Neural progenitor cell (in vitro differentiated cells): ENCODE measurements around the gene CCDC80. TPM values are rescaled to one million over a fixed set of nuclear protein-coding genes. Genes with fewer than 3 reads are reported as not detected.

Source experiments
- DNase-seq: peaks from one replicate; pipeline ENCODE4 v3.0.0-alpha.2; 2016; ENCODE audit warnings: low spot score
- H2AFZ ChIP-seq: fragments of 200-600 bp; sonication (generic); replicated peaks from 2 replicates; pipeline ENCODE4 v1.6.1; 2016; ENCODE audit warnings: antibody characterized with exemption
- H3F3A ChIP-seq: fragments of 200-600 bp; sonication (generic); 2 replicates; pipeline ENCODE4 v1.6.1; 2016; ENCODE audit warnings: antibody characterized with exemption, low read depth
- H3K27ac ChIP-seq: fragments of 200-600 bp; sonication (generic); 2 replicates; pipeline ENCODE4 v1.5.1; 2016; ENCODE audit warnings: mild to moderate bottlenecking
- H3K27me3 ChIP-seq: fragments of 200-600 bp; sonication (generic); 2 replicates; pipeline ENCODE4 v1.6.1; 2016; ENCODE audit warnings: mild to moderate bottlenecking, moderate library complexity
- H3K36me3 ChIP-seq: fragments of 200-600 bp; sonication (generic); 2 replicates; pipeline ENCODE4 v1.5.1; 2016
- H3K4me1 ChIP-seq: fragments of 200-600 bp; sonication (generic); 2 replicates; pipeline ENCODE4 v1.6.1; 2016; ENCODE audit warnings: mixed run types
- H3K4me2 ChIP-seq: fragments of 200-600 bp; sonication (generic); 2 replicates; pipeline ENCODE4 v1.6.1; 2016
- H3K4me3 ChIP-seq: fragments of 200-600 bp; sonication (generic); 2 replicates; pipeline ENCODE4 v1.5.1; 2016
- H3K79me2 ChIP-seq: fragments of 200-600 bp; sonication (generic); 2 replicates; pipeline ENCODE4 v1.6.1; 2016; ENCODE audit warnings: low read depth
- H3K9ac ChIP-seq: fragments of 200-600 bp; sonication (generic); 2 replicates; pipeline ENCODE4 v1.6.1; 2016
- H3K9me3 ChIP-seq: fragments of 200-600 bp; sonication (generic); 2 replicates; pipeline ENCODE4 v1.5.1; 2016; ENCODE audit warnings: low read depth
- H4K20me1 ChIP-seq: fragments of 200-600 bp; sonication (generic); 2 replicates; pipeline ENCODE4 v1.6.1; 2016; ENCODE audit warnings: low read depth
- H3K27ac Mint-ChIP-seq: 3 replicates; pipeline ENCODE4 v1.8.0; 2021; ENCODE audit warnings: mixed read lengths
- H3K27me3 Mint-ChIP-seq: 2 replicates; pipeline ENCODE4 v1.8.0; 2022; ENCODE audit warnings: low read depth, mild to moderate bottlenecking, inconsistent platforms, moderate library complexity, mixed read lengths; ENCODE audit not compliant: insufficient read depth
- H3K36me3 Mint-ChIP-seq: 3 replicates; pipeline ENCODE4 v1.8.0; 2021; ENCODE audit warnings: mixed read lengths
- H3K4me1 Mint-ChIP-seq: 3 replicates; pipeline ENCODE4 v1.8.0; 2021; ENCODE audit warnings: mixed read lengths
- H3K4me3 Mint-ChIP-seq: 3 replicates; pipeline ENCODE4 v1.8.0; 2021; ENCODE audit warnings: mild to moderate bottlenecking, moderate library complexity, mixed read lengths
- H3K9me3 Mint-ChIP-seq: 3 replicates; pipeline ENCODE4 v1.8.0; 2020; ENCODE audit warnings: mixed read lengths
- CTCF ChIP-seq: fragments of 200-600 bp; sonication (generic); IDR thresholded peaks from 2 replicates; pipeline ENCODE4 v1.5.1; 2017; ENCODE audit warnings: antibody characterized with exemption, mild to moderate bottlenecking
- EZH2 ChIP-seq: fragments of 200-600 bp; sonication (generic); IDR thresholded peaks from 2 replicates; pipeline ENCODE4 v1.6.1; 2017; ENCODE audit warnings: antibody characterized with exemption, mild to moderate bottlenecking, moderate library complexity
- EZH2phosphoT487 ChIP-seq: fragments of 200-600 bp; sonication (generic); IDR thresholded peaks from 2 replicates; pipeline ENCODE4 v1.6.1; 2017; ENCODE audit warnings: antibody characterized with exemption
- total RNA-seq: library from RNA; depleted of rRNA; stranded (reverse); fragments of >200 nt; gene quantifications from 2 replicates; pipeline ENCODE4 v1.2.3, GENCODE V29; 2015; ENCODE audit warnings: low replicate concordance

Gene CCDC80
- total RNA-seq, 1 donor from 2014 or later = 21.5 TPM

GRCh38 chr3:112561484-112561733 lies 79.5 kb downstream of the CCDC80 start:
- Mint-ChIP-seq H3K4me3 (peak overlapping the region; percentile 99), H3K9me3 (peaks cover 3% of the 10 kb centered on the region), H3K36me3 (peaks cover 8% of the 10 kb centered on the region), H3K27me3 (peaks cover 2% of the 10 kb centered on the region), H3K4me1 (peaks cover 37% of the 10 kb centered on the region), H3K27ac (no peak overlapping the region)
- H2AFZ ChIP-seq = peak overlapping the region; percentile 97
- H3K9ac ChIP-seq = peak overlapping the region; percentile 48
- H3K9me3 ChIP-seq = no peaks in the 10 kb centered on the region
- peaks cover 52% of the 10 kb centered on the region for H3K79me2 ChIP-seq
- peak overlapping the region; percentile 83 for H3K4me2 ChIP-seq
- peaks cover 30% of the 10 kb centered on the region for H3F3A ChIP-seq
- no peaks in the 10 kb centered on the region for H4K20me1 ChIP-seq
- TF ChIP-seq EZH2phosphoT487 (no peak), EZH2 (no peak), CTCF (no peak)
- H3K36me3 ChIP-seq = peaks cover 6% of the 10 kb centered on the region
- H3K4me3 ChIP-seq = peak overlapping the region; percentile 72
- H3K27me3 ChIP-seq = no peaks in the 10 kb centered on the region
- peak overlapping the region; percentile 95 for H3K27ac ChIP-seq
- DNase-seq = no peak
- peaks cover 24% of the 10 kb centered on the region for H3K4me1 ChIP-seq

GRCh38 chr3:112560721-112561483 lies 80.0 kb downstream of the CCDC80 start:
- Mint-ChIP-seq H3K27ac (peak overlapping the region; percentile 99), H3K4me1 (peaks cover 37% of the 10 kb centered on the region), H3K9me3 (peaks cover 3% of the 10 kb centered on the region), H3K36me3 (peaks cover 9% of the 10 kb centered on the region), H3K27me3 (no peaks in the 10 kb centered on the region), H3K4me3 (peak overlapping the region; percentile 99)
- H3K27me3 ChIP-seq = no peaks in the 10 kb centered on the region
- H2AFZ ChIP-seq = peak overlapping the region; percentile 97
- DNase-seq = peak; percentile 82
- H3K4me1 ChIP-seq = peaks cover 24% of the 10 kb centered on the region
- H3K4me3 ChIP-seq = peak overlapping the region; percentile 72
- peaks cover 54% of the 10 kb centered on the region for H3K79me2 ChIP-seq
- TF ChIP-seq EZH2 = no peak
- no peaks in the 10 kb centered on the region for H4K20me1 ChIP-seq
- peaks cover 30% of the 10 kb centered on the region for H3F3A ChIP-seq
- peak overlapping the region; percentile 83 for H3K4me2 ChIP-seq
- H3K36me3 ChIP-seq = peaks cover 6% of the 10 kb centered on the region
- H3K9ac ChIP-seq = peak overlapping the region; percentile 48
- no peaks in the 10 kb centered on the region for H3K9me3 ChIP-seq
- H3K27ac ChIP-seq = peak overlapping the region; percentile 95

GRCh38 chr3:112560307-112560706 lies 80.6 kb downstream of the CCDC80 start:
- Histone ChIP-seq H3K4me1 (peaks cover 24% of the 10 kb centered on the region), H3K27me3 (no peaks in the 10 kb centered on the region), H3K4me2 (peak overlapping the region; percentile 83), H3K9me3 (no peaks in the 10 kb centered on the region), H3K36me3 (peaks cover 6% of the 10 kb centered on the region), H3K27ac (no peak overlapping the region), H4K20me1 (no peaks in the 10 kb centered on the region), H3K79me2 (peaks cover 60% of the 10 kb centered on the region), H3F3A (peaks cover 30% of the 10 kb centered on the region), H3K9ac (peak overlapping the region; percentile 48), H2AFZ (no peak overlapping the region), H3K4me3 (peak overlapping the region; percentile 72)
- no peaks in the 10 kb centered on the region for H3K27me3 Mint-ChIP-seq
- H3K36me3 Mint-ChIP-seq = peaks cover 11% of the 10 kb centered on the region
- TF ChIP-seq CTCF (no peak), EZH2phosphoT487 (no peak), EZH2 (no peak)
- peak overlapping the region; percentile 31 for H3K27ac Mint-ChIP-seq
- H3K4me3 Mint-ChIP-seq = peak overlapping the region; percentile 99
- no peak for DNase-seq
- peaks cover 3% of the 10 kb centered on the region for H3K9me3 Mint-ChIP-seq
- H3K4me1 Mint-ChIP-seq = peaks cover 37% of the 10 kb centered on the region

- H3K9me3 Mint-ChIP-seq = peaks cover 3% of the 10 kb centered on the region
- peaks cover 6% of the 10 kb centered on the region for H3K36me3 ChIP-seq
- peaks cover 24% of the 10 kb centered on the region for H3K4me1 Mint-ChIP-seq
- peaks cover 10% of the 10 kb centered on the region for H3K4me1 ChIP-seq
- H3K9ac ChIP-seq = no peak overlapping the region
- H4K20me1 ChIP-seq = no peaks in the 10 kb centered on the region
- H3K36me3 Mint-ChIP-seq = peaks cover 9% of the 10 kb centered on the region
- no peak overlapping the region for H3K4me3 ChIP-seq
- H3K9me3 ChIP-seq = no peaks in the 10 kb centered on the region
- peaks cover 73% of the 10 kb centered on the region for H3K79me2 ChIP-seq
- H3K27ac ChIP-seq = no peak overlapping the region
- no peaks in the 10 kb centered on the region for H3K27me3 Mint-ChIP-seq
- no peak overlapping the region for H3K4me3 Mint-ChIP-seq
- no peak for TF ChIP-seq EZH2phosphoT487
- TF ChIP-seq EZH2 = no peak
- TF ChIP-seq CTCF = no peak
- H3F3A ChIP-seq = peaks cover 22% of the 10 kb centered on the region
- no peak overlapping the region for H2AFZ ChIP-seq
- H3K27ac Mint-ChIP-seq = no peak overlapping the region
- no peak for DNase-seq
- no peak overlapping the region for H3K4me2 ChIP-seq
- H3K27me3 ChIP-seq = no peaks in the 10 kb centered on the region
Measured at GRCh38 chr3:112557976-112558375, 83.0 kb downstream of the CCDC80 start.
